C4-2B (cell line): ENCODE measurements around the gene PFKFB4.

Experiments used
- CTCF ChIP-seq: fragments of 450-650 bp; conservative IDR thresholded peaks from 2 replicates; pipeline ENCODE4 v1.5.1; 2017; ENCODE audit warnings: mild to moderate bottlenecking
- ZFX ChIP-seq: fragments of 450-650 bp; IDR thresholded peaks from 2 replicates; pipeline ENCODE4 v1.6.1; 2017

GRCh38 chr3:48502121-48502520 is 54.5 kb downstream of the PFKFB4 start:
- TF ChIP-seq CTCF (no peak), ZFX (no peak)
